Left forelimb (tissue), 1 donor: ENCODE results near the gene MAX.
"Not testable (repeated sequence)": the region's sequence is repeated elsewhere in the genome, so short reads cannot be mapped to it uniquely, and the experiment has no call there.

Experiments
- DNase-seq: peaks from one replicate; pipeline ENCODE4 v3.0.0-alpha.2; 2018; ENCODE audit warnings: low spot score

Gene MAX

DNA sequence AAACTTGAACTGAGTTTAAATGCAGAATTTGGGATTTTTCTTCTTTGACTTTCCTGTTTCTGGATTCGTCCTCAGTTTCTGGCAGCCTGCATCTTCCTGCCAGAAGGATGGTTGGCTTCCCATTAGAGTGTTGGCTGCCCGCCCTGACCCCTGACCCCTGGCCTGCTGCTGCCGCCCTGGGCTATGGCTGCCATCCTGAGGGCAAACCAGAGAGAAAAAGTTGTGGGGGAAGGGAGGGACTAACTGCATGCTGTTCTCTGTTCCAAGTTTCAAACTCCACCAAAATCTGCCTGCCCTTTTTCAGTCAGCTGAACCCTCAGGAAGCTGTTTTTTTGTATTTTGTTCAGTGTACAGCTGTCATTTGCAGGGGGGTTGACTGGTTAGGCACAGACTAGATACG is 67.3 kb downstream of the MAX start:
- DNase-seq, result no peak

DNA sequence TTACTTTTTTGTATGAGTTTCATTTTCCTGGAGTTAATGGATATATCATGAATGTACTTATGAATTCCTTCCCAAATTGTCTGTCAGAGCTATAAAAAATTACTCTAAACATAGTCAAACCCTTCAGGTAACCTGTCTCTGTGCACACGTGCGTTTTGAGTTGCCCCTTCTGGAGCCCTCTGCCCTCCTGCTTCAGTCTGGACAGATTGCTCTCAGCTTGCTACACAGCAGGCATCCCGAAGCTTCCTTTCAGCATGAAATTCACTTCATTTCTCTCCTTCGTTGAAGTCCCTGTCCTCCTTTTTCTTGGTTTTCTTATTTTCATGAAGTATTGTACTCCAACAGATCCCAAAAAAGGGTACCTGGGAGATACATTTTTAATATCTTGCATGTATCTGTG is 68.3 kb downstream of the MAX start:
- no peak for DNase-seq

- no peak for DNase-seq
These were observed 69.1 kb downstream of the MAX start for GRCh38 chr14:65033181-65033580.

DNA sequence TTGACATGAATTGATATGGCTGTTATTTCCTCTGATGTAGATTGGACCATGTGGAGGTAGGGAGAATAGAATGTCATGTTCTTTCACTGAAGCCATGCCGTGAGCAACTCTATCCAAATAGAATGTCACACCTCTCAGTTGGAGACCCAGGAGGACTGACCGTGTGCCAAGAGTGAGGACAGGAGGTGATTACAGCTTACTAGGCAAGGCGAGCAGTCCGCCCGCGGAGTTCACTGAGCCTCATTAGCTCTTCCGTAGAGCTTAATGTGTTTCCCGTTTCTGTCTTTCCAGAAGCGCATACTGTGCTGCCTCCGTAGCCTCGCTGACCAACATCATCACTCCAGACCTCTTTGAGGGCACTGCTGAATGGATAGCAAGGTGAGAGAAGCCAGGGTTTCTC is 70.0 kb downstream of the MAX start:
- no peak for DNase-seq

DNA sequence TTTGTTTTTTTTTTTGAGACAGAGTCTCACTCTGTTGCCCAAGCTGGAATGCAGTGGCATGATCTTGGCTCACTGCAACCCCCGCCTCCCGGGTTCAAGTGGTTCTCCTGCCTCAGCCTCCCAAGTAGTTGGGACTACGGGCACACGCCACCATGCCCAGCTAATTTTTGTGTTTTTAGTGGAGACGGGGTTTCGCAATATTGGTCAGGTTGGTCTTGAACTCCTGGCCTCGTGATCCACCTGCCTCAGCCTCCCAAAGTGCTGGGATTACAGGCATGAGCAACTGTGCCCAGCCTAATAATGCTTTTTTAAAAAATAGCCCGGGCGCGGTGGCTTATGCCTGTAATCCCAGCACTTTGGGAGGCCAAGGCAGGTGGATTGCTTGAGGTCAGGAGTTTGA is 71.0 kb downstream of the MAX start:
- not testable (repeated sequence) for DNase-seq

- DNase-seq, result no peak
These were observed 73.4 kb downstream of the MAX start for GRCh38 chr14:65028937-65029336.

- DNase-seq, result no peak
These were observed 75.1 kb downstream of the MAX start for GRCh38 chr14:65027127-65027799.

GRCh38 chr14:65026526-65026925 is 75.8 kb downstream of the MAX start:
- DNase-seq, result no peak

GRCh38 chr14:65025818-65026217 is 76.5 kb downstream of the MAX start:
- DNase-seq, result no peak
